ENCODE results near the gene POLD1.

POLD1 gene

DNA sequence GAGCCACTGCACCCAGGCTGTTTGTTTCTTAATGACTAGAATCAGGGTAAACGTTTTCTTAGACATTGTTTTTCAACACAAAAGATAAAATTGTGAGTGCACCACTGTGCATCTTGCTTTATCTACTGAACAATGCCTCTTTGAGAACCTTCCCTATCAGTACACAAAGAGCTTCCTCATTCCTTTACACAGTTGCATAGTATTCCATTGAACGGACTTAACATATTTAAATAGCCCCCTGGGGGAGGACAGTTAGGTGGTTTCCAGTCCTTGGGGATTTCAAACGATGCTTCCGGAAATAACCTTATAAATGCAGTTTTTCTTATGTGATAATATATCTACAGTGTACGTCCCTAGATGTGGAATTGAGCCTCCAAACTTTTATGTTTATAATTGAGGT lies 8.6 kb downstream of the POLD1 start:
- DNase-seq = no peak

DNA sequence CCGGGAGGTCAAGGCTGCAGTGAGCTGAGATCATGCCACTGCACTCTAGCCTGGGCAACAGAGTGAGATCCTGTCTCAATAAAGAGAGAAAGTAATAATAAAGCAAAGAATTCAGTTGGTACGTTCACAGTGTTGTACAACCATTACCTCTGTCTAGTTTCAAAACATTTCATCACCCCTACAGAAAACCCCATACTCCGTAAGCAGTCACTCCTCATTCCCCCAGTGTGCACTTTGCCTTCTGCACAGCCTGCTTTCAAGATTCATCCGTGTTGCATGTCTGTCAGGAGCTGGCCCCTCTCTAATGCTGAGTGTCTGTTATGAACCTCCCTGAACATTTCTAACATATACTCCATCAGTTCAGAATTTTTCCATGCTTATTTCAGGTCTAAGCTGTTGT lies 9.4 kb downstream of the POLD1 start:
- DNase-seq = no peak

DNA sequence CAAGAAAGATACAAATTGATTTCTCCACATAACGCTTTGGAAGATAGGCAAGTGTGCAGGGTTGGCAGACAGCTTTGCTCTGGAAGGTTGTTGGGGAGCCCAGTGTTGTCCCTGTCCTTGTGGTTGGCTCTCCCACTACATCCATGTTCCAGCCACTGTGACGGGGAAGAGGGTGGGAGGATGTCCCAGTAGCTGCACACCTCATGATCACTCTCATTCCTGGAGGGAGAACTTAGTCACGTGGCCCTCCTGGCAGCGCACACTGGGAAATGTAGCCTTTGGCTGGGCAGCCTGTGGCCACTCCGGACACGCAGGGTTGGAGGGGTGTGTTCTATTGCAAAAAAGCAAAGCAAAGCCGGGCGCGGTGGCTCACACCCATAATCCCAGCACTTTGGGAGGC lies 9.9 kb downstream of the POLD1 start:
- DNase-seq = no peak

DNA sequence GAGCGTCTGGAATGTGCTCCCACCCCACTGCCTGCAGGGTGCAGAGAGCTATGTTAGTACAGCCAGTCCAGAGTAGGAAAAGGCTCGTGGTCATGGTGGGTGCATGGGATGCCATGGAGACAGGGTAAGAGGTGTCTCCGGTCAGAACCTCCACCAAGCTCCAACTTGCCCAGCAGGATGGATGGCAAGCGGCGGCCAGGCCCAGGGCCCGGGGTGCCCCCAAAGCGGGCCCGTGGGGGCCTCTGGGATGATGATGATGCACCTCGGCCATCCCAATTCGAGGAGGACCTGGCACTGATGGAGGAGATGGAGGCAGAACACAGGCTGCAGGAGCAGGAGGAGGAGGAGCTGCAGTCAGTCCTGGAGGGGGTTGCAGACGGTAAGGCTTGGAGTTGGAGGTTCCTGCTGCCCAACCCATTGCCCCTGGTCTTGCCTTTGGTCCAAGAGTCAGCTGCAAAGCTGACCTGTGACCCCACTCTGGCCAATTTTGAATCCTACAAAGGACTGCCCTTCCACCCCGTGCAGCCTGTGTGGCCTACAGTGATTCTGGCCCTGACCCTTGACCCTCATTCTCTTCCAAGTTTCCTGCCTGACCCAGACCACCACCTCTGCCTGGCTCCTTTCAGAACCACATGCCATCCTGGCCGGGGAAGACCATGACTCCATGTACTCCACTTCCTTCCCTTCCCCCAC lies 14.7 kb downstream of the POLD1 start:
- DNase-seq = no peak

DNA sequence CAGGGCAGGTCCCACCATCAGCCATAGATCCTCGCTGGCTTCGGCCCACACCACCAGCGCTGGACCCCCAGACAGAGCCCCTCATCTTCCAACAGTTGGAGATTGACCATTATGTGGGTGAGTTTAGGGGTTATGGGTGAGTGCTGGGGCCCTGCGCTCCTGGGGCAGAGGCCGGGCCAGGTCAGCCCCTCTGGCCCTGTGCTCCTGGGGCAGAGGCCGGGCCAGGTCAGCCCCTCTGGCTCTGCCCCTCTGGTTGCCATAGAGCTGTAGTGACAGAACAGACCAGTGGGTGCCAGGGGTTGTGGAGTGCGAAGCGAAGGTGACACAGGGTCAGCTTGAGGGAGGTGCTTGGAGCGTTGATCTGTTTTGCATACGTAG lies 15.2 kb downstream of the POLD1 start:
- DNase-seq = no peak

DNA sequence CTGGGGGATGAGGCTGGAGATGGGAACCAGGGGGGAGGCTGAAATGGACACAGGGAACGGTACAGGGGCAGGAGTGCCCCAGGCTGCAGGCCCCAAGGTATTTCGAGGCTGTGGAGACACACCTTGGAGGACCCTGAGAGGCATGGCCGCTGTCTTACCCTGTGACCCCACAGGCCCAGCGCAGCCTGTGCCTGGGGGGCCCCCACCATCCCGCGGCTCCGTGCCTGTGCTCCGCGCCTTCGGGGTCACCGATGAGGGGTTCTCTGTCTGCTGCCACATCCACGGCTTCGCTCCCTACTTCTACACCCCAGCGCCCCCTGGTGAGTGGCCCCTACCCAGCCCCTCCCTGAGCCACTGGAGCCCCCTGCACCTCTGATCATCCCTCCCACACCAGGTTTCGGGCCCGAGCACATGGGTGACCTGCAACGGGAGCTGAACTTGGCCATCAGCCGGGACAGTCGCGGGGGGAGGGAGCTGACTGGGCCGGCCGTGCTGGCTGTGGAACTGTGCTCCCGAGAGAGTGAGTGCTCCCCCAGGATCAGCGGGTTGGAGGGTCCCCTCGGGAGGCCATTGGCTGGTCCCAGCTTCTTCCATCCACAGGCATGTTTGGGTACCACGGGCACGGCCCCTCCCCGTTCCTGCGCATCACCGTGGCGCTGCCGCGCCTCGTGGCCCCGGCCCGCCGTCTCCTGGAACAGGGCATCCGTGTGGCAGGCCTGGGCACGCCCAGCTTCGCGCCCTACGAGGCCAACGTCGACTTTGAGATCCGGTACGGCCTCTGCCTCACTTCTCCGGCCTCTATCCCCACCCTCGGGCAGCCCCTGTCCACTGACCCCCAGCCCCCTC lies 17.7 kb downstream of the POLD1 start:
- DNase-seq = no peak

DNA sequence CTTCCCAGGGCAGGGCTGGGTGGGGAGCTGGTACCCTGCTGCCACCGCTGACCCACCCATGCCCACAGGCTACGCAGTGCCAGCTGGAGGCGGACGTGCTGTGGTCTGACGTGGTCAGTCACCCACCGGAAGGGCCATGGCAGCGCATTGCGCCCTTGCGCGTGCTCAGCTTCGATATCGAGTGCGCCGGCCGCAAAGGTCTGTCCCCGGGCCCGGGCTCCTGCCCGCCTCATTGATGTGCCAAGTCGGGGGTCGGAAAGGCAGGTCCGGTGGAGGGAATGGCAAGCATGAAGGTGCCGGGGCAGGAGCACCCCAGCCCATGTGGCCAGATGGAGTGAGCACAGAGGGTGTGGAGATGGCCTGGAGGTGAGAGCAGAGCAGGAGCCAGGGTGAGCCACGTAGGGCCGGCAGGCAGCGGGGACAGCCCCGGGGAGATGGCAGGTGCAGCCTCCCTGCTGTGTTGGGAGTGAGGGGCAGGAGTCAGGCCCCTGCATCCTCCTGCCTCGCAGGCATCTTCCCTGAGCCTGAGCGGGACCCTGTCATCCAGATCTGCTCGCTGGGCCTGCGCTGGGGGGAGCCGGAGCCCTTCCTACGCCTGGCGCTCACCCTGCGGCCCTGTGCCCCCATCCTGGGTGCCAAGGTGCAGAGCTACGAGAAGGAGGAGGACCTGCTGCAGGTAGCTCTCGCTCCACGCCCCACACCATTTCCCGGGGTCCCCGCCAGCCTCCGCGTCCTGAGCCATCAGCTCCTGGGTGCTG lies 18.6 kb downstream of the POLD1 start:
- DNase-seq = no peak

DNA sequence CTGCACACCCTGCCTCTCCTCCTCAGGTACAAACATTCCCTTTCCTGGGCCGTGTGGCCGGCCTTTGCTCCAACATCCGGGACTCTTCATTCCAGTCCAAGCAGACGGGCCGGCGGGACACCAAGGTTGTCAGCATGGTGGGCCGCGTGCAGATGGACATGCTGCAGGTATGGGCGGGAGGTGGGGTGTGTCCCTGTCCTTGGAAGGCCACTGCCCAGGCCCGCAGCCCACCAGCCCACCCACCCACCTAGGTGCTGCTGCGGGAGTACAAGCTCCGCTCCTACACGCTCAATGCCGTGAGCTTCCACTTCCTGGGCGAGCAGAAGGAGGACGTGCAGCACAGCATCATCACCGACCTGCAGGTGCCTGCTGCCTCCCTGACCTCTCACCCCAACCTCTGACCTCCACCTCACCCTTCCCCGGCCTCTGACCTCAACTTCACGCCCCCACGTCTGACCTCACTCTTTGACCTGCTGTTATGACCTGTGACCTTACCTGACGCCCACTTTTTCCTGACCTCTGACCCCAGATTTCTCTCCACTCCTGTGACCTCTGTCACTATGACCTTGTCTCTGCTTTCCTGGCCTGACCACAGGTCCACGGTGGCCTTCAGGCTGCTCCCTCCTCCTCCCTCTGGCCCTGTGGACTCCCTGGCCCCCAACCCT lies 22.1 kb downstream of the POLD1 start:
- no peak for DNase-seq

DNA sequence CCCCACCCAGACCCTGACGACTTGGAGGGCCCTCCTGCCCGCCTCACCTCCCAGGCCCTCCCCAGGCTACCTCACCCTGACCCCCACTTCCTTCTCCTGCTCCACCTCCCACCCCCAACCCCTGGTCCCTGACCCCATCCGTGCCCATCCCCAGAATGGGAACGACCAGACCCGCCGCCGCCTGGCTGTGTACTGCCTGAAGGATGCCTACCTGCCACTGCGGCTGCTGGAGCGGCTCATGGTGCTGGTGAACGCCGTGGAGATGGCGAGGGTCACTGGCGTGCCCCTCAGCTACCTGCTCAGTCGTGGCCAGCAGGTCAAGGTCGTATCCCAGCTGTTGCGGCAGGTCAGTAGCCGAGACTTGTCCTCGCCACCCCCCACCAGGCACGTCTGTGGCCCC lies 22.7 kb downstream of the POLD1 start:
- no peak for DNase-seq

DNA sequence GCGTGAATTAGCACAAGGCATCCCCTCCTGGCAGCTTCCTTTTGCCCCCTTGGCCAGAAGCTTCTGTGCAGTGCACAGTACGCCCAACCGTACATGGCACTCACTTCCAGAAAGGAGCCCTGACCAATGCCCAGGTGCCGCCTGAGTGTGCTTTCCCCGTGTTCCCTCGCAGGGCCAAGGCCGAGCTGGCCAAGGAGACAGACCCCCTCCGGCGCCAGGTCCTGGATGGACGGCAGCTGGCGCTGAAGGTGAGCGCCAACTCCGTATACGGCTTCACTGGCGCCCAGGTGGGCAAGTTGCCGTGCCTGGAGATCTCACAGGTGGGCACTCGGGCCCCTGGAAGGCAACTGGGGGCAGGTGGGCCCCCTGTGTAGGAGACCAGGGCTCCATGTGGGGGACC lies 25.2 kb downstream of the POLD1 start:
- no peak for DNase-seq

DNA sequence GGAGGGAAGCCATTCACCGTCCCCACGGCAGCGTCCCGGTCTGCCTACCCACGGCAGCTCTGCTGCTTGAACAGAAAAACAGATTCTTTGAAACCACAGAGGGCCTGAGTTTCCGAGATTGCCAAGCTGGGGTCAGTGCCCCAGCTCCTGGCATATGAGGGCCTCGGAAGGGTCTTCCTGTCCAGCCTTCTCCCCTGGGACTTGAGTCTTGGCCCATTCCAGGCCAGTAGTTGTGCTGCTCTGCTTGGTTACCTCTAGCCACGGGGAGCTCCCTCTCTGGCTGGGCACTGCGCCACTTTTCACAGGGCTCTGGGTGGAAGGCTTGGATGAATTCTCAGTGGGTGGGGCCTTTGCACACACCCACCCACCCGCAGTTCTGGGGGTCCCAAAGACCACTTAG lies 26.0 kb downstream of the POLD1 start:
- no peak for DNase-seq

DNA sequence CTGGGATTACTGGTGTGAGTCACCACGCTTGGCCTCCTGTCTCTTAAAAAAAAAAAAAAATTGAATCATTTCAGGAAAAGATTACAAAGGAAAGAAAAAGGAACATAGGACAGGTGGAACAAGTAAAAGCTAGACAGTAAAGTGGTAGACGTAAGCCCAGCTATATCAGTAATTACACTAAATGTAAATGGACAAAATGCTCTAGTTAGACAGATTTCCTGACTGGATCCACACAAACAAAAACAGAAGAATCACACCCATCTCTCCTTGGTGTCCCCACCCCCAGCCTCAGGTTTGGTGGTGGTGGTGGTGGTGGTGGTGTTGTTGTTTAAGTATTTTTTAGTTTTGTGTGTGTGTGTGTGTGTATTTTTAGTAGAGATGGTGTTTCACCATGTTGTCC lies 28.3 kb downstream of the POLD1 start:
- DNase-seq = no peak

DNA sequence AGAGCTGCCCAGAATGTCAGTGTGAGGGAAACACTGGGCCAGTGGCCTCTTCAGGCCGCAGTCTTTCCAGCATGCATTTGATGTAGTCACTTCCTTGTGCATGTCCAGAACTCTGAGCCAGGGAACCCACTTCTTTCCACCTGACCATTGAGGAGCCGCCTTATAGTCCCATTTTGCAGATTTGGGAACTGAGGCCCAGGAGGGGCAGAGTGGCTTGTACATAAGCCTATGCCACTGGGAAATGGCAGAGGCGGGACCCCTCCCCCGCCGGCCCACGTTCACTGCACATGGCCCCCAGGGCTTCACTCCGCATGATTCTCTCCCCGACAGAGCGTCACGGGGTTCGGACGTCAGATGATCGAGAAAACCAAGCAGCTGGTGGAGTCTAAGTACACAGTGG lies 28.9 kb downstream of the POLD1 start:
- no peak for DNase-seq

DNA sequence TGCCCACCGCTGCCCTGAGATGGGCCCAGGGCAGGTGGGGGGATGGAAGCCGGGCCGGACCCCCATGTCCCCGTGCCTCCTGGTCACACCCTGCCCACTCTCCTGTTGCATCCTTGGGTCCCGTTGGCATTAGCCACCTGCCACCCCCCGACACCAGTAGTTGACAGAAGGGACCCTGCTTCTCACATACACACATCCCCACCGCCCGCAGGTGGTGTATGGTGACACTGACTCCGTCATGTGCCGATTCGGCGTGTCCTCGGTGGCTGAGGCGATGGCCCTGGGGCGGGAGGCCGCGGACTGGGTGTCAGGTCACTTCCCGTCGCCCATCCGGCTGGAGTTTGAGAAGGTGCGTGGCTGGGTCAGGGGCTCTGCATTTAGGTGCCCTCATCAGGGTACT lies 29.4 kb downstream of the POLD1 start:
- DNase-seq = no peak

DNA sequence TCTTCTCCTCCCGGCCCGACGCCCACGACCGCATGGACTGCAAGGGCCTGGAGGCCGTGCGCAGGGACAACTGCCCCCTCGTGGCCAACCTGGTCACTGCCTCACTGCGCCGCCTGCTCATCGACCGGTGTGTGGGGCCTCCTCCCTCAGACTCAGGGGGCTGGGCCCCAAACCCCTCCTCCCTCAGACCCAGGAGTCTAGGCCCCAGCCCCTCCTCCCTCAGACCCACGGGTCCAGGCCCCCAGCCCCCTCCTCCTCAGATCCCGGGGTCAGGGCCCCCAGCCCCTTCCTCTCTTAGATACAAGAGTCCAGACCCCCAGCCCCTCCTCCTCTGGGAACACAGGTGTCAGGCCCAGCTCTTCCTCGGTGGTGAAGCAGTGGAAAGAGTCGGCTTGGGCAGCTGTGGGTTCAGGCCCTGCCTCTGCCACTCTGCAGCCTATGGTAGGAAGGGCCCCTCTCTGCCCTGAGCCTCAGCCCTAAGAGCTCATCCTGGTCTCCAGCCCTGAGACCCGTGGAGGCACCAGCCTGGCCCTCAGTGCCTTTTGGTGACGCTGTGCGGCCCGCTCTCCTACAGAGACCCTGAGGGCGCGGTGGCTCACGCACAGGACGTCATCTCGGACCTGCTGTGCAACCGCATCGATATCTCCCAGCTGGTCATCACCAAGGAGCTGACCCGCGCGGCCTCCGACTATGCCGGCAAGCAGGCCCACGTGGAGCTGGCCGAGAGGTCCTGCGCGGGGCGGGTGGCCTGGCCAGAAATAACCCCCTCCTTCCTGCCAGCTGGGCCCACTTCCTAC lies 30.9 kb downstream of the POLD1 start:
- no peak for DNase-seq

DNA sequence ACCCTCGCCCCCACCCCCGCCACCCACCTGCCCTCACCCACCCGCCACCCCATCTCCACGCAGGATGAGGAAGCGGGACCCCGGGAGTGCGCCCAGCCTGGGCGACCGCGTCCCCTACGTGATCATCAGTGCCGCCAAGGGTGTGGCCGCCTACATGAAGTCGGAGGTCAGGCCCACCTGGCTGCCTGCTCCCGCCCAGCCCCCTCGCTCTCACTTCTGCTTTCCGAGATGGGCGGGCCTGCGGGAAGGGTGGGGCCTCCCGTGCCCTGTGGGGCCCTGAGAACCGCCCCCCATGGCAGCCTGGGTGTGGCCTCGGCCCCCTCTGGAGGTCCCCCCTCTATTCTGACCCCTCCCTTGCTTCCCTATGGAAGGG lies 31.5 kb downstream of the POLD1 start:
- DNase-seq = no peak

DNA sequence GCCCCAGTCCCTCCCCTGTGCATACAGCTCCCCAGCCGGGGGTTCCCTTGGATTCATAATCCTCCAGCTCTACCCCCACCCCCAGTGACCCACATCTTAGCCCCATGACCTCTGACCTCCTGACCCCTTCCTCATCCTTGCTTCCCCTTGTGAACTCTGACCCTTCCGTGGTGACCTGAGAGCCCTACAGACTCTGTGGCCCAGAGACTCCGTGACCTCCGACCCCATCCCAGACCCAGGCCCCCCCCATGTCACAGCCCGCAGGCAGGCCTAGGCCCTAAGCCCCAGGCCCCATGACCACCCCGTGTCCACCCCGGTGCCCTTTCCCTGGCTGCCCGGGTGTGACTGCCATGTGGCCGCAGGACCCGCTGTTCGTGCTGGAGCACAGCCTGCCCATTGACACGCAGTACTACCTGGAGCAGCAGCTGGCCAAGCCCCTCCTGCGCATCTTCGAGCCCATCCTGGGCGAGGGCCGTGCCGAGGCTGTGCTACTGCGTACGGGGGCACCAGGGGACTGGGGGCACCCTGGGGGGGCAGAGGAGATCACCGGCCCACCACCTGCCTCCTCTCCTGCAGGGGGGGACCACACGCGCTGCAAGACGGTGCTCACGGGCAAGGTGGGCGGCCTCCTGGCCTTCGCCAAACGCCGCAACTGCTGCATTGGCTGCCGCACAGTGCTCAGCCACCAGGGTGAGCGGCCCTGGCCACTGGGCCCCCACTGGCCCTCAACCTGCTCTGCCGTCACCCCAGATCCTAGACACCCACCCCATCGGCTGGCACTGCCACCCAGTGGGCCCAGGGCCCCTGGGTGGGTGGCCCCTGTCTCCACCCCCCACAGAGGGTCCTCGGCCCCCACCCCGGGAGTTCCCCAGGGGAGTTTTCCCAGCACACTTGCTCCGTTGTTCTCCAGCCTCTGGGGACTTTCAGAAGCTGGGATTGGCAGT lies 32.2 kb downstream of the POLD1 start:
- DNase-seq = no peak

DNA sequence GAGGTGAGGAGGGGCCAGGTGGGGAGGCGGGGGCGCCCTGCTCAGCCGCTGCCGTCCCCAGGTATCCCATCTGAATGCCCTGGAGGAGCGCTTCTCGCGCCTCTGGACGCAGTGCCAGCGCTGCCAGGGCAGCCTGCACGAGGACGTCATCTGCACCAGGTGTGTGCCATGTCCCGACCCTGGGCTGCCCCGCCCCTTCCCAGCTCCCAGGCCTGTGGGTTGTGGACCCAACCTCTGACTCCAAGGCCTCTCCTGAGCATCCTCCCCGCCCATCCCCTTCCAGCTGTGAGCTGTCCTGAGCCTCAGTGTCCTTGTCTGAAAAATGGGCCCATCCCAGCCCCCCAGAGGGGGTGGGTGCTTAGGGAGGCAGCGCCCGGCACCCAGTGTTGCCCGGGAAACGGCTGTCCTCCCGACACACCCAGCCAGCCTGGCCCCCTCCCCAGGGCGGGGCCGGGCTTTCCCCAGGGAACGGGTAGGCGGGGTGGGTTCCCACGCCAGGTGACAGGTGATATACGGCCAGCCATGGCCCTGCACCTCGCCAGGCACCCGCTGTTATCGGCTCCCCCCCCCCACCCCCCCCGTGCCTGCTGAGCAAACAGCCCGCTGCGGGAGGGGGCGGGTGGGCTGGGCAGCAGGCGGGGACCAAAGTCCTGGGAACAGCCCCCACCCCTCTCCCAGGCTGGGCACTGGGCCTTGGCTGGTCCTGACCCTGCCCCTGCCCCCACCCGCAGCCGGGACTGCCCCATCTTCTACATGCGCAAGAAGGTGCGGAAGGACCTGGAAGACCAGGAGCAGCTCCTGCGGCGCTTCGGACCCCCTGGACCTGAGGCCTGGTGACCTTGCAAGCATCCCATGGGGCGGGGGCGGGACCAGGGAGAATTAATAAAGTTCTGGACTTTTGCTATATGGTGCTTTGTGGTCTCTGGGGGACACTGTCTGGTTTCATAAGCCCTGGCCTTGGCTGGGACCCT lies 33.2 kb downstream of the POLD1 start:
- DNase-seq = no peak

DNA sequence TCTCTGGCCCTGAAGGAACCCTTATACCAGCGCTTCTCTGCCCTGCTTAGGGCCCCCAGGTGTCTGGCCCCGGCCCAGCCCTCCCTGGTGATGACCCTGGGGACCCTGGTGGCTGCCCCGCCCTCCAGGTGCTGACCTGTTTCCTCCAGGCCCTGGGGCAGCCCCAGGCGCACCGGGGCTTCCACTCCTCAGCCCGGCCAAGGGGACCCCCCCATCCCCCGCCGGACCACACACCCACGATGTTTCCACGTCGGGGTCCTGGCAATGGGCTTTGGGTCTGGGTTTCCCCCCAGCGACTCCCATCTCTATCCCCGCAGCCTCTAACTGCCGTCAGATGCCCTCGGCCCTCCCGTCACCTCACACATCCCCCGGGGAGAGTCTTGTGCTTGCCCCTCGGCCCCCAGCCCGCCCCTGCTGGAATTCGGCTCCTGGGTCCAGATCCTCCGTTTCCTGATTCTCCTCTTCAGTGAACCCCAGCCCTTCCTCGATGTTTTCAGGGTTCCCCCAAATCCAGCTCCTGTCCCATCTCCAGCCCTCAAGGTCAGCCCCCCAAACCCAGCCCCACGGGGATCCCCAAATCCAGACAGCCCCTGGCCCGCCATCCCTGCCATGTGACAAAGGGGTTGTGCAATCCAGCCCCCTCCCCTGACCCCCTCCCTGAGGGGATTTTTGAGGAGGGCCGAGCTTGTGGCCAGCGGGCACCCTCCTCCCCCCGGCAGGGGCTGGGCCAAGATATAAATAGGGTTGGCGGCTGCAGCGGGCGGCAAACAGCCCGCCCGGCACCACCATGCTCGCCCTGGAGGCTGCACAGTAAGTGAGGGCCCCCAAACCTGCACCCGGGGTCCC lies 34.3 kb downstream of the POLD1 start, which contains the start of gene SPIB:
Gene SPIB, plus strand, starts transcription at position 763 of the 846 bp plus-strand sequence. Its CDS starts 25 bp downstream, at position 788.
- no peak for DNase-seq
